Neural cell (in vitro differentiated cells): Measurements from ENCODE around the gene KRT12. TPM values are rescaled to one million over a fixed set of nuclear protein-coding genes. Genes with fewer than 3 reads are reported as not detected.

Experiments used
- H2AFZ ChIP-seq: fragments of 200-600, 300-800 bp; sonication (generic), shearing (Covaris generic); 2 replicates; pipeline ENCODE4 v1.6.0; 2014; ENCODE audit warnings: low read depth, mild to moderate bottlenecking, antibody characterized with exemption, low read length, moderate library complexity
- H3F3A ChIP-seq: fragments of 200-600 bp; shearing (Covaris generic); 2 replicates; pipeline ENCODE4 v1.6.1; 2016; ENCODE audit warnings: mild to moderate bottlenecking, moderate library complexity, mixed read lengths, antibody characterized with exemption, low read length; ENCODE audit not compliant: insufficient read depth, poor library complexity, severe bottlenecking
- H3K27ac ChIP-seq: fragments of 200-600, 300-800 bp; sonication (generic), shearing (Covaris generic); 2 replicates; pipeline ENCODE4 v1.5.1; 2014; ENCODE audit warnings: mild to moderate bottlenecking, low read length, moderate library complexity
- H3K27me3 ChIP-seq: fragments of 300-800, 200-600 bp; sonication (generic), shearing (Covaris generic); 2 replicates; pipeline ENCODE4 v1.6.0; 2014; ENCODE audit warnings: mild to moderate bottlenecking, low read depth, low read length, moderate library complexity; ENCODE audit not compliant: insufficient read depth
- H3K36me3 ChIP-seq: fragments of 300-800, 200-600 bp; sonication (generic), shearing (Covaris generic); 2 replicates; pipeline ENCODE4 v1.5.1; 2014; ENCODE audit warnings: mild to moderate bottlenecking, antibody characterized with exemption, low read length, moderate library complexity; ENCODE audit not compliant: insufficient read depth
- H3K4me2 ChIP-seq: fragments of 300-800, 200-600 bp; sonication (generic), shearing (Covaris generic); 2 replicates; pipeline ENCODE4 v1.6.0; 2014; ENCODE audit warnings: mild to moderate bottlenecking, low read length
- H3K4me3 ChIP-seq: fragments of 300-800, 200-600 bp; sonication (generic), shearing (Covaris generic); 2 replicates; pipeline ENCODE4 v1.5.1; 2014; ENCODE audit warnings: mild to moderate bottlenecking, low read length, moderate library complexity
- H3K79me2 ChIP-seq: fragments of 200-600 bp; shearing (Covaris generic); replicated peaks from 2 replicates; pipeline ENCODE4 v1.6.0; 2014; ENCODE audit warnings: mild to moderate bottlenecking, low read length, moderate library complexity; ENCODE audit not compliant: insufficient read depth
- H3K9ac ChIP-seq: fragments of 300-800, 200-600 bp; sonication (generic), shearing (Covaris generic); 2 replicates; pipeline ENCODE4 v1.6.1; 2016; ENCODE audit warnings: mild to moderate bottlenecking, low read length, mixed read lengths
- H3K9me2 ChIP-seq: fragments of 200-600 bp; shearing (Covaris generic); 2 replicates; pipeline ENCODE4 v1.6.1; 2016; ENCODE audit warnings: mild to moderate bottlenecking, low read length, mixed read lengths; ENCODE audit not compliant: insufficient read depth
- H3K9me3 ChIP-seq: fragments of 200-600, 300-800 bp; sonication (generic), shearing (Covaris generic); 2 replicates; pipeline ENCODE4 v1.6.1; 2016; ENCODE audit warnings: mild to moderate bottlenecking, mixed run types, low read length, moderate library complexity, mixed read lengths
- H4K20me1 ChIP-seq: fragments of 200-600 bp; shearing (Covaris generic); 2 replicates; pipeline ENCODE4 v1.6.1; 2016; ENCODE audit warnings: mild to moderate bottlenecking, mixed run types; ENCODE audit not compliant: insufficient read depth
- CTCF ChIP-seq: fragments of 450-650 bp; IDR thresholded peaks from 2 replicates; pipeline ENCODE4 v1.5.1; 2014; ENCODE audit warnings: antibody characterized with exemption, mild to moderate bottlenecking, moderate library complexity; ENCODE audit not compliant: poor library complexity, severe bottlenecking
- EP300 ChIP-seq: fragments of 450-650 bp; conservative IDR thresholded peaks from 2 replicates; pipeline ENCODE4 v1.6.1; 2014; ENCODE audit warnings: antibody characterized with exemption, mild to moderate bottlenecking, moderate library complexity; ENCODE audit not compliant: poor library complexity, severe bottlenecking
- EZH2 ChIP-seq: fragments of 200-600, 300-800 bp; shearing (Covaris generic), sonication (generic); IDR thresholded peaks from 2 replicates; pipeline ENCODE4 v1.6.1; 2014; ENCODE audit warnings: antibody characterized with exemption, low read length, borderline replicate concordance, mild to moderate bottlenecking; ENCODE audit not compliant: insufficient read depth, poor library complexity, severe bottlenecking
- MXI1 ChIP-seq: fragments of 450-650 bp; conservative IDR thresholded peaks from 2 replicates; pipeline ENCODE4 v1.6.1; 2014; ENCODE audit warnings: antibody characterized with exemption, mild to moderate bottlenecking; ENCODE audit not compliant: poor library complexity, severe bottlenecking
- POLR2AphosphoS5 ChIP-seq: IDR thresholded peaks from 2 replicates; pipeline ENCODE4 v1.6.1; 2012
- RAD21 ChIP-seq: fragments of 450-650 bp; conservative IDR thresholded peaks from 2 replicates; pipeline ENCODE4 v1.6.1; 2014; ENCODE audit warnings: antibody characterized with exemption, mild to moderate bottlenecking, moderate library complexity
- REST ChIP-seq: IDR thresholded peaks from 2 replicates; pipeline ENCODE4 v1.6.1; 2012; ENCODE audit warnings: borderline replicate concordance
- SMC3 ChIP-seq: fragments of 450-650 bp; conservative IDR thresholded peaks from 2 replicates; pipeline ENCODE4 v1.6.1; 2014; ENCODE audit warnings: antibody characterized with exemption, mild to moderate bottlenecking, moderate library complexity; ENCODE audit not compliant: poor library complexity
- TAF1 ChIP-seq: IDR thresholded peaks from 2 replicates; pipeline ENCODE4 v1.6.1; 2012; ENCODE audit warnings: low read depth
- polyA plus RNA-seq: library from polyadenylated mRNA; depleted of rRNA; stranded (reverse); fragments of >200 nt; gene quantifications from 2 replicates; pipeline ENCODE4 v1.2.3, GENCODE V29; 2014

Gene KRT12
- polyA plus RNA-seq, 1 donor from 2014 or later: not detected

- no peaks in the 10 kb centered on the region for H3K36me3 ChIP-seq
- H3F3A ChIP-seq: no peaks in the 10 kb centered on the region
- peak overlapping the region; percentile 92 for H3K4me2 ChIP-seq
- no peaks in the 10 kb centered on the region for H3K9me3 ChIP-seq
- no peaks in the 10 kb centered on the region for H3K27me3 ChIP-seq
- no peak overlapping the region for H3K27ac ChIP-seq
- no peak for TF ChIP-seq TAF1
- no peak for TF ChIP-seq MXI1
- no peak for TF ChIP-seq REST
- no peak for TF ChIP-seq EP300
- TF ChIP-seq CTCF: no peak
- no peak for TF ChIP-seq RAD21
- TF ChIP-seq POLR2AphosphoS5: no peak
- TF ChIP-seq EZH2: no peak
- TF ChIP-seq SMC3: no peak
- H3K79me2 ChIP-seq: peaks cover 6% of the 10 kb centered on the region
- H4K20me1 ChIP-seq: no peaks in the 10 kb centered on the region
- H3K9ac ChIP-seq: no peak overlapping the region
- no peaks in the 10 kb centered on the region for H3K9me2 ChIP-seq
- no peak overlapping the region for H2AFZ ChIP-seq
- H3K4me3 ChIP-seq: peak overlapping the region; percentile 78
Observed at GRCh38 chr17:40820228-40820838, 46.7 kb downstream of the KRT12 start.

- peak overlapping the region; percentile 78 for H3K4me3 ChIP-seq
- H3K79me2 ChIP-seq: peaks cover 6% of the 10 kb centered on the region
- H3K27me3 ChIP-seq: no peaks in the 10 kb centered on the region
- no peaks in the 10 kb centered on the region for H3K9me2 ChIP-seq
- H3K4me2 ChIP-seq: peak overlapping the region; percentile 92
- H4K20me1 ChIP-seq: no peaks in the 10 kb centered on the region
- peak overlapping the region; percentile 99 for H2AFZ ChIP-seq
- no peaks in the 10 kb centered on the region for H3K9me3 ChIP-seq
- H3K9ac ChIP-seq: peak overlapping the region; percentile 71
- no peaks in the 10 kb centered on the region for H3K36me3 ChIP-seq
- H3F3A ChIP-seq: no peaks in the 10 kb centered on the region
- TF ChIP-seq MXI1 (no peak), TAF1 (no peak), EP300 (no peak), POLR2AphosphoS5 (no peak), EZH2 (no peak), RAD21 (no peak), REST (no peak), CTCF (no peak), SMC3 (no peak)
- peak overlapping the region; percentile 88 for H3K27ac ChIP-seq
Observed at GRCh38 chr17:40819528-40820125, 47.4 kb downstream of the KRT12 start.
